ENCODE data around the gene PBX2. TPM values are rescaled to one million over a fixed set of nuclear protein-coding genes. Genes with fewer than 3 reads are reported as not detected.
"Not testable (repeated sequence)": the region's sequence is repeated elsewhere in the genome, so short reads cannot be mapped to it uniquely, and the experiment has no call there.

Gene PBX2
- total RNA-seq, 1 donor from 2014 or later: 82.6 TPM

- intact Hi-C loops (cut with micrococcal nuclease): no loop called here
These were observed 37.0 kb downstream of the PBX2 start for GRCh38 chr6:32152769-32153563.

GRCh38 chr6:32151863-32152768 is 37.9 kb downstream of the PBX2 start, which contains the start of gene PRRT1:
Gene PRRT1, minus strand, starts transcription at chr6:32151939. Its CDS starts 112 bp downstream, at chr6:32151827.
- intact Hi-C loops (cut with micrococcal nuclease): no loop called here

GRCh38 chr6:32151181-32151862 is 38.7 kb downstream of the PBX2 start:
- intact Hi-C loops (cut with micrococcal nuclease): no loop called here

DNA sequence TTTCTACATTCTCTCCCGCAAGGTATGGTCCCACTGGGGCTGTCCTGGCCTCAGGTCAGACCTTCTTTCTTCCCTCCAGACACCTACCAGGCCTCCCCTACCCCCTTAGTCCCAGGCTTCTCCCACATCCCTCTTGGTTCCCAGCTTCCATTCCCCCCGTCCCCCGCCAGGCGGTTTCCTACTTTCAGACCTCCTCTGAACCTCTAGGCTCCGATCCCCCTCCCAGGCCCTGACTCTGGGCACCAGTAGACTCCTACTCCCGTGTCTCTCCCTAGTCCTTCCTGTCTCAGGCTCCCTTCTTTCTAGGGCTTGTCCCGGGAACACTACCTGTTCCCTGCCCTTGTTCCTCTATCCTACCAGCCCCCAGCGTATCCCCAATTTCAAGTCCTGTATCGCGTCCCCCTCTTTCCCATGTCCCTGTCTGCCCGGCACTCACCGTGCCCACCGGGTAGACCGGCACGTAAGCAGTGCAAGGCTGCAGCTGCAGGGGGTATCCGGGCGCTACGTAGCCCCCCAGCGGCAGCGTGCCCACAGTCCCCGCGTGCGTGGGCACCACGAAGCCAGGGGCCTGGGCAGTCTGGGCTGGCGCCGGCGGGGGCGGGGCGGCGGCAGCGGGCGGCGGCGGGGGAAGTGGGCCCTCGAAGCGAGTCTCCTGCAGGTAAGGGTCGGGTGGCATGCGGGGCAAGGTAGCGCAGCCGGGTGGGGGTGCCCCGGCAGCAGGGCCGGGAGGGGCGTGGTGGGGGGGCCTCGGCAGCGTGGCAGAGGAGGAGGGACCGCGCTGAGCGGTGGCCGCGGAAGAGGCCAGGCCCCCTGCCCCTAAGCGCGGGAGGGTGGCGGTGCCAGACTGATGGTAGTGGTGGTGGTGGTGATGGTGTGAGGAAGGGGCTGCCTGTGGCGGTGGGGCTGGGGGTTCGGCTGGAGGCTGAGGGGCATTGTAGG is 39.8 kb downstream of the PBX2 start:
- intact Hi-C loops (cut with micrococcal nuclease): no loop called here

GRCh38 chr6:32149092-32149755 is 40.8 kb downstream of the PBX2 start:
- intact Hi-C loops (cut with micrococcal nuclease): no loop called here

- intact Hi-C loops (cut with micrococcal nuclease): no loop called here
These were observed 41.5 kb downstream of the PBX2 start for GRCh38 chr6:32148289-32149091.

DNA sequence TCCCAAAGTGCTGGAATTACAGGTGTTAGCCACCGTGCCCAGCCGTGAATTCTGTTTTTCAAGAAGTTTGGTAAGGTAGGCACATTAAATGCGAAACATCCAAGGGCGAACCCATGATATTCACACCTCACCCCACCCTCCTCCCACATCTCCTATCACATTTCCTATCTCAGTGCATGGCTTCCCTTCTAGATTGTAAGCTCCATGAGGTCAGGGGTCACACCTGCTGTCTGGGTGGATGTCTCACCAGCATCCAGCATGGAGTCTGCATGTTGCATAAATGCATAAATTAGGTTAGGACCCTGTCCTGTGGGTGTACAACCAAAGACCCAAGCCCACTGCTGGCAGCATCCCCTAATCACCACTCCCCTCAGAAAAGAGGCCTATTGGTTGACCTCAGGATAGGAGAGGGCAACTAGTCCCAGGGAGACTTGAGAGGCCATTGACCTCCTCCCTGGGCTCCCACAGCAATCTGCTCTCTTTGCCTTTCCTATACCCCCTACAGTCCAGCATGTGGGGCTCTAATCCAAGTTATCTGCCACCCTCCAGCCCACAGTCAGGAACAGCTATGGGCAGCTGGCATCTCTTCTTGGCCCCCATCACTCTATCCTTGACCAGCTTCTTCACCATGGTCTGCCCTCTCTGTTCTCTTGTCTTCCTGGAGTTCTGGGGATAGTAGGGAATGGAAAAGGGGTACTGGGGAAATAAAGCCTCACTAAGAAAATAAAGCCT is 42.4 kb downstream of the PBX2 start:
- intact Hi-C loops (cut with micrococcal nuclease): no loop called here

DNA sequence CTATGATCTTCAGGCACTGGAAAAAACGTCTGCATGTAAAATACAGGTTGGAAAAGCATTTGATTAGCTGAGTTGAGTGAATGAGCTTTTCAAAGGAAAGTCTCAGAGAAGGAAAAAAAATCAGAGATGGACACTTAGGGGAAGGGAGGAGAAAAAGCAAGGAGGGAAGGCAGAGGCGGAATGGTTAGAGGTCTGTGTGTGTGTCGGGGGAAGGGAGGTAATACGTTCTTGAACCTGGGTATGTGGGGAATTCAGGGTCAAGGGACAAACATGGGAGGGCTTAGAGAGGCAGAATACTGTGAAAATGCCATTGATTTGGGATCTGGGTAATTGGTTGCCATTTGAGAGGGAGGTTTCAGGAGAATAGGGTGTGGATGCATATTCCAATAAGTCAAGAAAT is 43.3 kb downstream of the PBX2 start:
- intact Hi-C loops (cut with micrococcal nuclease): no loop called here

GRCh38 chr6:32146287-32146686 is 43.7 kb downstream of the PBX2 start:
- intact Hi-C loops (cut with micrococcal nuclease): no loop called here

DNA sequence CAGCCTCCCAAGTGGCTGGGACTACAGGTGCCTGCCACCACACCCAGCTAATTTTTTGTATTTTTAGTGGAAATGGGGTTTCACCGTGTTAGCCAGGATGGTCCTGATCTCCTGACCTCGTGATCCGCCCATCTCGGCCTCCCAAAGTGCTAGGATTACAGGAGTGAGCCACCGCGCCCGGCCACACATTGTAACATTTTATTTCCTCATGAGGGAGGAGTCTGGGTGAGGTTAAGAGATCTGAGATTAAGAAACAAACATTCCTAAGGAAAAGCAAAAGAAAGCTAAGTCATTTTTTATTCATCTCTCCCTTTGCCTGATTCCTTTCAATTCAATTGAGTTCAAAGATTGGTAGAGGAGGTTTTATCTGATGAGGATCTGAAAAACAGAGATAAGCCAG is 45.8 kb downstream of the PBX2 start:
- intact Hi-C loops (cut with micrococcal nuclease): not testable (repeated sequence)

DNA sequence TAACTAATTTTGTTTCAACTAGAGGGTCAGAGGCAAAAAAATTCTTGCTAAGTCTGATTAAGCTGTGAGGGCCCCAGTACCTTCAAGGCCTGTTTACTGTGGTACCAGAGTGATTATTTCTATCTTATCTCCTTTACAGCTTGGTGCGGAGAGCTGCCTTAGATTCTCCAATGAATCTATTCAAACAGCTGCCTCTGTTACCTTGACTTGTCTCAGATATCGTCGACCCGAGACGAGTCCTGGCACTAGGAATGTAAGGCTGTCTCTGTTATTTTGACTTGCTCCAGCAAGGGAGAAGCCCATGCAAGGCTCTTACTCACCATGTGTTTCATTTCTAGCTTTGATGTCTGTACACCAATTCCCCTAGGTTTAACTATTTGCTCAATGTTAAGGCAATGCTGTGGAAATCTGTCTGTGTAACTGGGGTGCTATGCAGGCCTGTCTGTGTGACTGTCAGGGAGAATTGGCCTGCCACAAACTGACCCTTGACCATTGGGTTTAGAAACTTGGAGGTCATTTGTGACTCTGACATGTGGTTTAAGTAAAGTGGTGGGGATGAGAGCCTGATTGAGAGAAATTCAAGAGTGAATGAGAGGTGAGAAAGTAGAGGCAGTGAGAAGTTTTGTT is 49.5 kb downstream of the PBX2 start:
- intact Hi-C loops (cut with micrococcal nuclease): no loop called here

DNA sequence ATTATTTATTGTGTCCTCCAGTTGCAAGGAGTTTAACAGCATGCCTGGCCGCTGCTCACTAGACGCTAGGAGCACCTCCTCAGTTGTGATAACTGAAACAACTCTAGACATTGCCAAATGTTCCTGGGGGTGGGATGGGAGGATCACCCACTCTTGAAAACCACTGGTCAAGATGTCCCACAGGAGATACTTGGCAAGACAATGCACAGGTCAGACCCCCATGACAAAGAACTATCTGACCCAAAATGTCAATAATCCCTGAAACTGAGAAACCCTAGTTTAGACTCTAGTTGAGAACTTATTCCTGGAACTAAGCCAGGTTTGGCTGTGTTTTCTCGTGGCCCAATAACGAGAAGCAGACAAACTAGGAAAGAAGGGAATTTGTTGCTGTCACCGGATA is 50.4 kb downstream of the PBX2 start:
- intact Hi-C loops (cut with micrococcal nuclease): no loop called here

DNA sequence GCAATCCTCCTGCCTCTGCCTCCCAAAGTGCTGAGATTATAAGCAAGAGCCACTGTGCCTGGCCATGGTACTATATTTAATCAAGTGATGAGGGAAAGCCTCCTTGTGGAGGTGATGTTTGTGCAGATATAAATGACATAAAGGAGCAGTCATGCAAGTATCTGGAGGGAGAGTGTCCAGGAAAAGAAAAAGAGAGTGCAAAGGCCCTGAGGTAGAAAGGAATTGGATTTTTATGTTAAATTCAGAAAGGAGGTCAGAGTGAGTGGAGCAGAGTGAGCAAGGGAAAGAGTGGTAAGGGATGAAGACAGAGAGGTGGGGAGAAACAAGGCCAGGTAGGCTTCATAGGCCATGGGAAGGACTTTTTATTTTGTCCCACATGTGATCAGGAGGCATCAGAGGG is 52.5 kb downstream of the PBX2 start:
- intact Hi-C loops (cut with micrococcal nuclease): no loop called here

Other genes starting within 250 kb of the PBX2 start
- not detected in 2 replicates for gene CFB, start 244.1 kb downstream of the PBX2 start, total RNA-seq
- 75.4 and 75.8 TPM in 2 replicates for gene NELFE, start 231.2 kb downstream of the PBX2 start, total RNA-seq
- 77.1 and 86.5 TPM in 2 replicates for gene SKIC2, start 231.0 kb downstream of the PBX2 start, total RNA-seq
- gene DXO, start 218.1 kb downstream of the PBX2 start, total RNA-seq: 17.3 and 18.8 TPM in 2 replicates
- gene C4A, start 208.1 kb downstream of the PBX2 start, total RNA-seq: 3.2 and 5.2 TPM in 2 replicates
- gene C4B, start 175.4 kb downstream of the PBX2 start, total RNA-seq: 3.5 and 4.6 TPM in 2 replicates
- gene CYP21A2, start 151.8 kb downstream of the PBX2 start, total RNA-seq: 0.59 TPM in 2 replicates
- 5.7 and 7.6 TPM in 2 replicates for gene TNXB, start 80.9 kb downstream of the PBX2 start, total RNA-seq
- gene ATF6B, start 62.0 kb downstream of the PBX2 start, total RNA-seq: 121 and 125 TPM in 2 replicates
- 4.6 and 5.4 TPM in 2 replicates for gene FKBPL, start 59.9 kb downstream of the PBX2 start, total RNA-seq
- gene PRRT1, start 38.3 kb downstream of the PBX2 start, total RNA-seq: not detected in 2 replicates
- gene PPT2, start 36.1 kb downstream of the PBX2 start, total RNA-seq: 9.0 and 10.7 TPM in 2 replicates
- 7.0 and 8.7 TPM in 2 replicates for gene EGFL8, start 25.6 kb downstream of the PBX2 start, total RNA-seq
- 40.8 and 41.6 TPM in 2 replicates for gene AGPAT1, start 14.1 kb downstream of the PBX2 start, total RNA-seq
- gene RNF5, start 11.8 kb downstream of the PBX2 start, total RNA-seq: 41.1 and 42.9 TPM in 2 replicates
- gene AGER, start 5.9 kb downstream of the PBX2 start, total RNA-seq: 30.6 and 31.6 TPM in 2 replicates
- gene GPSM3, start 2.4 kb upstream of the PBX2 start, total RNA-seq: 245 and 258 TPM in 2 replicates
- 0.16 and 0.18 TPM in 2 replicates for gene NOTCH4, start 33.9 kb upstream of the PBX2 start, total RNA-seq
- gene TSBP1, start 181.7 kb upstream of the PBX2 start, total RNA-seq: not detected in 2 replicates
- not detected in 2 replicates for gene BTNL2, start 217.0 kb upstream of the PBX2 start, total RNA-seq
- 81.8 and 88.4 TPM in 2 replicates for gene HLA-DRA, start 249.7 kb upstream of the PBX2 start, total RNA-seq